WTC11 (cell line): Measurements from ENCODE around the gene MID1. TPM values are rescaled to one million over a fixed set of nuclear protein-coding genes. Genes with fewer than 3 reads are reported as not detected.
A peak's percentile ranks its signal among the peaks of the same experiment; 100 is the strongest.

Experiments used
- ATAC-seq: fragments of 200-7000 bp; cut with Tn5 transposase; 2 replicates; pipeline ENCODE4 v1.10.0; 2021; ENCODE audit warnings: mild to moderate bottlenecking, moderate library complexity
- CTCF ChIA-PET: fragments of 300-600 bp; sonication (Branson Sonifier 250); formaldehyde crosslinking; loops from one replicate; lab custom pipeline; 2021; ENCODE audit warnings: antibody characterized with exemption; lab: Charles Lee
- POLR2A ChIA-PET: fragments of 350-600 bp; sonication (Branson Sonifier 250); formaldehyde crosslinking; loops from one replicate; lab custom pipeline; 2021; ENCODE audit warnings: antibody characterized with exemption; lab: Charles Lee
- DNase-seq: peaks from one replicate; pipeline ENCODE4 v3.0.0; 2021; ENCODE audit warnings: low spot score
- H3K27ac Mint-ChIP-seq: 2 replicates; pipeline ENCODE4 v1.8.0; 2021; ENCODE audit warnings: mixed read lengths
- H3K27me3 Mint-ChIP-seq: 2 replicates; pipeline ENCODE4 v1.8.0; 2021; ENCODE audit warnings: low read depth, mild to moderate bottlenecking, moderate library complexity, mixed read lengths
- H3K36me3 Mint-ChIP-seq: 2 replicates; pipeline ENCODE4 v1.8.0; 2021; ENCODE audit warnings: mixed read lengths
- H3K4me1 Mint-ChIP-seq: 2 replicates; pipeline ENCODE4 v1.8.0; 2022; ENCODE audit warnings: mixed read lengths
- H3K4me3 Mint-ChIP-seq: 2 replicates; pipeline ENCODE4 v1.8.0; 2021; ENCODE audit warnings: mild to moderate bottlenecking, moderate library complexity, mixed read lengths
- H3K9me3 Mint-ChIP-seq: 2 replicates; pipeline ENCODE4 v1.8.0; 2021; ENCODE audit warnings: mixed read lengths
- CBFB ChIP-seq: sonication (generic); formaldehyde crosslinking; IDR thresholded peaks from 2 replicates; pipeline ENCODE4 v1.8.1; 2022; ENCODE audit warnings: mild to moderate bottlenecking, low read depth, missing genetic modification reagents
- CREM ChIP-seq: sonication (generic); formaldehyde crosslinking; IDR thresholded peaks from 2 replicates; pipeline ENCODE4 v1.8.1; 2022; ENCODE audit warnings: mild to moderate bottlenecking, missing genetic modification reagents, moderate library complexity
- IRF2 ChIP-seq: sonication (generic); formaldehyde crosslinking; IDR thresholded peaks from 2 replicates; pipeline ENCODE4 v1.8.0; 2022; ENCODE audit warnings: low read depth, missing genetic modification reagents, borderline replicate concordance
- JUN ChIP-seq: sonication (generic); formaldehyde crosslinking; IDR thresholded peaks from 2 replicates; pipeline ENCODE4 v1.8.0; 2023; ENCODE audit warnings: mild to moderate bottlenecking, missing genetic modification reagents
- NR3C1 ChIP-seq: sonication (generic); formaldehyde crosslinking; conservative IDR thresholded peaks from 2 replicates; pipeline ENCODE4 v1.8.1; 2023; ENCODE audit warnings: low read depth, mild to moderate bottlenecking, missing genetic modification reagents
- USF2 ChIP-seq: sonication (generic); formaldehyde crosslinking; IDR thresholded peaks from 2 replicates; pipeline ENCODE4 v1.8.1; 2023; ENCODE audit warnings: mild to moderate bottlenecking, missing genetic modification reagents, moderate library complexity
- ZBTB21 ChIP-seq: sonication (generic); formaldehyde crosslinking; IDR thresholded peaks from 2 replicates; pipeline ENCODE4 v1.8.1; 2023; ENCODE audit warnings: mild to moderate bottlenecking, missing genetic modification reagents, borderline replicate concordance
- ZNF263 ChIP-seq: sonication (generic); formaldehyde crosslinking; IDR thresholded peaks from 2 replicates; pipeline ENCODE4 v1.8.1; 2022; ENCODE audit warnings: low read depth, mild to moderate bottlenecking, moderate library complexity, missing genetic modification reagents
- total RNA-seq: library from RNA; stranded (reverse); gene quantifications from 3 replicates; pipeline ENCODE4 v1.2.3, GENCODE V29; 2021
- TF ChIP-seq, protein P1 (sequence below): sonication (generic); formaldehyde crosslinking; IDR thresholded peaks from 2 replicates; pipeline ENCODE4 v1.8.0; 2022; ENCODE audit warnings: missing genetic modification reagents
- TF ChIP-seq, protein P2 (sequence below): fragments of 250-450 bp; sonication (Bioruptor Pico); IDR thresholded peaks from 2 replicates; pipeline ENCODE4 v1.9.0; 2021; ENCODE audit warnings: mild to moderate bottlenecking
- TF ChIP-seq, protein P3 (sequence below): fragments of 250-450 bp; sonication (Bioruptor Pico); IDR thresholded peaks from 2 replicates; pipeline ENCODE4 v1.8.0; 2021; ENCODE audit warnings: mild to moderate bottlenecking
- TF ChIP-seq, protein P4 (sequence below): fragments of 200-600 bp; IDR thresholded peaks from 2 replicates; pipeline ENCODE4 v1.8.0; 2022; ENCODE audit warnings: antibody characterized with exemption

MID1 gene
- total RNA-seq, 1 experiment from 2014 or later, result 52.2 TPM

GRCh38 chrX:10634392-10635161 lies 14.2 kb upstream of the MID1 start (continued):
- TF ChIP-seq, protein P1, sequence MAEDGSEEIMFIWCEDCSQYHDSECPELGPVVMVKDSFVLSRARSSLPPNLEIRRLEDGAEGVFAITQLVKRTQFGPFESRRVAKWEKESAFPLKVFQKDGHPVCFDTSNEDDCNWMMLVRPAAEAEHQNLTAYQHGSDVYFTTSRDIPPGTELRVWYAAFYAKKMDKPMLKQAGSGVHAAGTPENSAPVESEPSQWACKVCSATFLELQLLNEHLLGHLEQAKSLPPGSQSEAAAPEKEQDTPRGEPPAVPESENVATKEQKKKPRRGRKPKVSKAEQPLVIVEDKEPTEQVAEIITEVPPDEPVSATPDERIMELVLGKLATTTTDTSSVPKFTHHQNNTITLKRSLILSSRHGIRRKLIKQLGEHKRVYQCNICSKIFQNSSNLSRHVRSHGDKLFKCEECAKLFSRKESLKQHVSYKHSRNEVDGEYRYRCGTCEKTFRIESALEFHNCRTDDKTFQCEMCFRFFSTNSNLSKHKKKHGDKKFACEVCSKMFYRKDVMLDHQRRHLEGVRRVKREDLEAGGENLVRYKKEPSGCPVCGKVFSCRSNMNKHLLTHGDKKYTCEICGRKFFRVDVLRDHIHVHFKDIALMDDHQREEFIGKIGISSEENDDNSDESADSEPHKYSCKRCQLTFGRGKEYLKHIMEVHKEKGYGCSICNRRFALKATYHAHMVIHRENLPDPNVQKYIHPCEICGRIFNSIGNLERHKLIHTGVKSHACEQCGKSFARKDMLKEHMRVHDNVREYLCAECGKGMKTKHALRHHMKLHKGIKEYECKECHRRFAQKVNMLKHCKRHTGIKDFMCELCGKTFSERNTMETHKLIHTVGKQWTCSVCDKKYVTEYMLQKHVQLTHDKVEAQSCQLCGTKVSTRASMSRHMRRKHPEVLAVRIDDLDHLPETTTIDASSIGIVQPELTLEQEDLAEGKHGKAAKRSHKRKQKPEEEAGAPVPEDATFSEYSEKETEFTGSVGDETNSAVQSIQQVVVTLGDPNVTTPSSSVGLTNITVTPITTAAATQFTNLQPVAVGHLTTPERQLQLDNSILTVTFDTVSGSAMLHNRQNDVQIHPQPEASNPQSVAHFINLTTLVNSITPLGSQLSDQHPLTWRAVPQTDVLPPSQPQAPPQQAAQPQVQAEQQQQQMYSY (CRISPR knock-in tag), result no peak
- no peak for TF ChIP-seq JUN (CRISPR knock-in tag)
- TF ChIP-seq, protein P2, sequence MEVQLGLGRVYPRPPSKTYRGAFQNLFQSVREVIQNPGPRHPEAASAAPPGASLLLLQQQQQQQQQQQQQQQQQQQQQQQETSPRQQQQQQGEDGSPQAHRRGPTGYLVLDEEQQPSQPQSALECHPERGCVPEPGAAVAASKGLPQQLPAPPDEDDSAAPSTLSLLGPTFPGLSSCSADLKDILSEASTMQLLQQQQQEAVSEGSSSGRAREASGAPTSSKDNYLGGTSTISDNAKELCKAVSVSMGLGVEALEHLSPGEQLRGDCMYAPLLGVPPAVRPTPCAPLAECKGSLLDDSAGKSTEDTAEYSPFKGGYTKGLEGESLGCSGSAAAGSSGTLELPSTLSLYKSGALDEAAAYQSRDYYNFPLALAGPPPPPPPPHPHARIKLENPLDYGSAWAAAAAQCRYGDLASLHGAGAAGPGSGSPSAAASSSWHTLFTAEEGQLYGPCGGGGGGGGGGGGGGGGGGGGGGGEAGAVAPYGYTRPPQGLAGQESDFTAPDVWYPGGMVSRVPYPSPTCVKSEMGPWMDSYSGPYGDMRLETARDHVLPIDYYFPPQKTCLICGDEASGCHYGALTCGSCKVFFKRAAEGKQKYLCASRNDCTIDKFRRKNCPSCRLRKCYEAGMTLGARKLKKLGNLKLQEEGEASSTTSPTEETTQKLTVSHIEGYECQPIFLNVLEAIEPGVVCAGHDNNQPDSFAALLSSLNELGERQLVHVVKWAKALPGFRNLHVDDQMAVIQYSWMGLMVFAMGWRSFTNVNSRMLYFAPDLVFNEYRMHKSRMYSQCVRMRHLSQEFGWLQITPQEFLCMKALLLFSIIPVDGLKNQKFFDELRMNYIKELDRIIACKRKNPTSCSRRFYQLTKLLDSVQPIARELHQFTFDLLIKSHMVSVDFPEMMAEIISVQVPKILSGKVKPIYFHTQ (CRISPR knock-in tag), result no peak
- no peak for TF ChIP-seq ZNF263 (CRISPR knock-in tag)
- TF ChIP-seq, protein P3, sequence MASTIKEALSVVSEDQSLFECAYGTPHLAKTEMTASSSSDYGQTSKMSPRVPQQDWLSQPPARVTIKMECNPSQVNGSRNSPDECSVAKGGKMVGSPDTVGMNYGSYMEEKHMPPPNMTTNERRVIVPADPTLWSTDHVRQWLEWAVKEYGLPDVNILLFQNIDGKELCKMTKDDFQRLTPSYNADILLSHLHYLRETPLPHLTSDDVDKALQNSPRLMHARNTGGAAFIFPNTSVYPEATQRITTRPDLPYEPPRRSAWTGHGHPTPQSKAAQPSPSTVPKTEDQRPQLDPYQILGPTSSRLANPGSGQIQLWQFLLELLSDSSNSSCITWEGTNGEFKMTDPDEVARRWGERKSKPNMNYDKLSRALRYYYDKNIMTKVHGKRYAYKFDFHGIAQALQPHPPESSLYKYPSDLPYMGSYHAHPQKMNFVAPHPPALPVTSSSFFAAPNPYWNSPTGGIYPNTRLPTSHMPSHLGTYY, result no peak
- no peak for TF ChIP-seq CREM

DNA sequence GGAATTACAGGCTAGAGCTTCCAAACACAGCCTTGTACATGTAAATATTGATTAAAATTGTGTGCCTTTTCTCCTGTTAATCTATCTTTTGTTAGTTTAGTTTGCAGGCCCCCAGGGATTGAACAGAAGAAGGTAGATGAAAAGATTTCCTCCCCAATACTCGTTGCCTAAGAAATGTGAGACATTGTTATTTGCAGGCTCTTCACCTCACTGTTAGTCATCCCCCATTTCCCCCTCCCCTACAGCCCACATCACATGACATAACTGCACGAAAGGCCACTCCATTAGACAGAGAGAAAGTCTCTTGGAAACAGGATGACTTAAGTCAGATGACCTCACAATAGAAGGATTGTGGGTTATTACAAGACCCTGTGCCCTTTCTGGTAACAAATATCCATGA lies 13.3 kb upstream of the MID1 start:
- H3K4me1 Mint-ChIP-seq, result peaks cover 22% of the 10 kb centered on the region
- ChIA-PET CTCF (no interaction called here), POLR2A (no interaction called here)
- peaks cover 10% of the 10 kb centered on the region; the same call in 1 of the 2 replicates for H3K36me3 Mint-ChIP-seq
- TF ChIP-seq USF2 (CRISPR knock-in tag), result peak; percentile 48; the same call in 1 of the 2 replicates
- TF ChIP-seq, protein P4, sequence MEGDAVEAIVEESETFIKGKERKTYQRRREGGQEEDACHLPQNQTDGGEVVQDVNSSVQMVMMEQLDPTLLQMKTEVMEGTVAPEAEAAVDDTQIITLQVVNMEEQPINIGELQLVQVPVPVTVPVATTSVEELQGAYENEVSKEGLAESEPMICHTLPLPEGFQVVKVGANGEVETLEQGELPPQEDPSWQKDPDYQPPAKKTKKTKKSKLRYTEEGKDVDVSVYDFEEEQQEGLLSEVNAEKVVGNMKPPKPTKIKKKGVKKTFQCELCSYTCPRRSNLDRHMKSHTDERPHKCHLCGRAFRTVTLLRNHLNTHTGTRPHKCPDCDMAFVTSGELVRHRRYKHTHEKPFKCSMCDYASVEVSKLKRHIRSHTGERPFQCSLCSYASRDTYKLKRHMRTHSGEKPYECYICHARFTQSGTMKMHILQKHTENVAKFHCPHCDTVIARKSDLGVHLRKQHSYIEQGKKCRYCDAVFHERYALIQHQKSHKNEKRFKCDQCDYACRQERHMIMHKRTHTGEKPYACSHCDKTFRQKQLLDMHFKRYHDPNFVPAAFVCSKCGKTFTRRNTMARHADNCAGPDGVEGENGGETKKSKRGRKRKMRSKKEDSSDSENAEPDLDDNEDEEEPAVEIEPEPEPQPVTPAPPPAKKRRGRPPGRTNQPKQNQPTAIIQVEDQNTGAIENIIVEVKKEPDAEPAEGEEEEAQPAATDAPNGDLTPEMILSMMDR, result no peak
- TF ChIP-seq ZBTB21 (CRISPR knock-in tag), result no peak
- no peak for TF ChIP-seq CBFB (CRISPR knock-in tag)
- no peak for TF ChIP-seq NR3C1 (CRISPR knock-in tag)
- no peak for TF ChIP-seq IRF2 (CRISPR knock-in tag)
- H3K9me3 Mint-ChIP-seq, result peaks cover 14% of the 10 kb centered on the region
- no peak overlapping the region for H3K4me3 Mint-ChIP-seq
- no peak for DNase-seq
- ATAC-seq, result peak; percentile 30; the same call in 1 of the 2 replicates
- no peak overlapping the region for H3K27ac Mint-ChIP-seq
- no peaks in the 10 kb centered on the region; the same call in 1 of the 2 replicates for H3K27me3 Mint-ChIP-seq
